IMR-90 (cell line): ENCODE results near the gene CCDC194. TPM values are rescaled to one million over a fixed set of nuclear protein-coding genes. Genes with fewer than 3 reads are reported as not detected.

Experiments used
- ATAC-seq: fragments of 200-7000 bp; cut with Tn5 transposase; 2 replicates; pipeline ENCODE4 v1.9.1; 2020; ENCODE audit warnings: low read depth, mild to moderate bottlenecking, moderate library complexity
- Bru-seq: library from RNA; stranded (reverse); fragments of 400-500 nt; gene quantifications from one replicate; lab custom pipeline; 2021; lab: Mats Ljungman, UMichigan
- BruChase-seq, 2 experiments: library from RNA; stranded (reverse); fragments of 400-500 nt; gene quantifications; one replicate each; lab custom pipeline; 2021; lab: Mats Ljungman, UMichigan
- BruUV-seq: library from RNA; stranded (reverse); fragments of 400-500 nt; replicated peaks from 2 replicates; lab custom pipeline; 2021; lab: Mats Ljungman, UMichigan
- CTCF ChIA-PET: fragments of 300-600 bp; formaldehyde crosslinking; extraction: SDS; loops from one replicate; lab custom pipeline; 2021; ENCODE audit warnings: antibody characterized with exemption; lab: Yijun Ruan, JAX
- POLR2A ChIA-PET: fragments of 300-600 bp; sonication (Branson Sonifier 250); formaldehyde crosslinking; loops from one replicate; lab custom pipeline; 2022; ENCODE audit warnings: antibody characterized with exemption; ENCODE audit not compliant: unreplicated experiment; lab: Charles Lee
- DNase-seq: peaks from one replicate; pipeline ENCODE4 v3.0.0; 2013
- H2AFZ ChIP-seq: replicated peaks from 2 replicates; pipeline ENCODE3; 2013; ENCODE audit warnings: low read length, mild to moderate bottlenecking; ENCODE audit not compliant: poor library complexity
- H2AK5ac ChIP-seq: 2 replicates; pipeline ENCODE4 v1.6.1; 2013; ENCODE audit warnings: low read depth, low read length, inconsistent platforms
- H2AK9ac ChIP-seq: replicated peaks from 2 replicates; pipeline ENCODE3; 2013; ENCODE audit warnings: mild to moderate bottlenecking, low read depth, low read length, moderate library complexity; ENCODE audit not compliant: poor library complexity
- H2BK120ac ChIP-seq: 2 replicates; pipeline ENCODE4 v1.6.1; 2013; ENCODE audit warnings: low read depth, low read length, inconsistent platforms
- H2BK15ac ChIP-seq: 3 replicates; pipeline ENCODE4 v1.6.1; 2013; ENCODE audit warnings: low read depth, low read length, inconsistent platforms
- H2BK20ac ChIP-seq: 2 replicates; pipeline ENCODE4 v1.6.1; 2013; ENCODE audit warnings: low read depth, mild to moderate bottlenecking, inconsistent platforms, low read length, moderate library complexity
- H2BK5ac ChIP-seq: 2 replicates; pipeline ENCODE4 v1.6.1; 2013; ENCODE audit warnings: mild to moderate bottlenecking, low read depth, low read length, inconsistent platforms; ENCODE audit not compliant: poor library complexity, severe bottlenecking
- H3K14ac ChIP-seq: replicated peaks from 2 replicates; pipeline ENCODE4 v1.6.1; 2013; ENCODE audit warnings: low read depth, low read length, inconsistent platforms
- H3K18ac ChIP-seq: 2 replicates; pipeline ENCODE4 v1.6.1; 2013; ENCODE audit warnings: low read depth, low read length, control low read depth
- H3K23ac ChIP-seq: 2 replicates; pipeline ENCODE4 v1.6.1; 2013; ENCODE audit warnings: low read depth, low read length, inconsistent platforms
- H3K27ac ChIP-seq: 2 replicates; pipeline ENCODE4 v1.5.1; 2013; ENCODE audit warnings: mild to moderate bottlenecking, control low read depth, low read length; ENCODE audit not compliant: insufficient read depth
- H3K27me3 ChIP-seq: 2 replicates; pipeline ENCODE4 v1.6.1; 2013; ENCODE audit warnings: low read length; ENCODE audit not compliant: control insufficient read depth, insufficient read depth
- H3K36me3 ChIP-seq: 2 replicates; pipeline ENCODE4 v1.6.1; 2013; ENCODE audit warnings: low read length, mixed read lengths; ENCODE audit not compliant: control insufficient read depth, insufficient read depth
- H3K4ac ChIP-seq: 2 replicates; pipeline ENCODE4 v1.6.1; 2013; ENCODE audit warnings: low read depth, low read length, inconsistent platforms
- H3K4me1 ChIP-seq: 2 replicates; pipeline ENCODE4 v1.6.1; 2013; ENCODE audit warnings: low read length, mixed read lengths; ENCODE audit not compliant: control insufficient read depth, insufficient read depth
- H3K4me2 ChIP-seq: 2 replicates; pipeline ENCODE4 v1.6.1; 2013; ENCODE audit warnings: low read depth, mild to moderate bottlenecking, control low read depth, low read length, moderate library complexity
- H3K4me3 ChIP-seq: 2 replicates; pipeline ENCODE4 v1.5.1; 2013; ENCODE audit warnings: low read depth, mild to moderate bottlenecking, control low read depth, low read length, moderate library complexity; ENCODE audit not compliant: insufficient read depth
- H3K56ac ChIP-seq: 2 replicates; pipeline ENCODE4 v1.6.1; 2013; ENCODE audit warnings: low read length, inconsistent platforms; ENCODE audit not compliant: insufficient read depth; ENCODE audit errors: extremely low read depth
- H3K79me1 ChIP-seq, 2 experiments: 2 replicates each; pipeline ENCODE4 v1.6.1; 2013; ENCODE audit warnings: low read length in 2 of 2, inconsistent platforms in 1 of 2, low read depth in 1 of 2
- H3K9ac ChIP-seq: 2 replicates; pipeline ENCODE4 v1.6.1; 2013; ENCODE audit warnings: low read depth, low read length, control low read depth
- H3K9me1 ChIP-seq: 2 replicates; pipeline ENCODE4 v1.6.1; 2013; ENCODE audit warnings: low read length, inconsistent platforms; ENCODE audit not compliant: insufficient read depth
- H3K9me3 ChIP-seq: 2 replicates; pipeline ENCODE4 v1.6.1; 2013; ENCODE audit warnings: low read length; ENCODE audit not compliant: control insufficient read depth, insufficient read depth
- H4K20me1 ChIP-seq: 2 replicates; pipeline ENCODE4 v1.6.1; 2013; ENCODE audit warnings: low read length, inconsistent platforms; ENCODE audit not compliant: insufficient read depth
- H4K5ac ChIP-seq: 2 replicates; pipeline ENCODE4 v1.6.1; 2013; ENCODE audit warnings: mild to moderate bottlenecking, low read depth, low read length, control low read depth
- H4K8ac ChIP-seq, 2 experiments: 2 replicates each; pipeline ENCODE4 v1.6.1; 2013; ENCODE audit warnings: low read depth in 2 of 2, low read length in 2 of 2, control low read depth in 1 of 2, inconsistent platforms in 1 of 2
- H4K91ac ChIP-seq: 2 replicates; pipeline ENCODE4 v1.6.1; 2013; ENCODE audit warnings: low read depth, low read length, inconsistent platforms; ENCODE audit not compliant: insufficient read depth
- CHD1 ChIP-seq: IDR thresholded peaks from 2 replicates; pipeline ENCODE4 v1.6.1; 2012; ENCODE audit warnings: low read depth, low read length, improper control_type of control experiment
- ELK1 ChIP-seq: fragments of 150-350 bp; IDR thresholded peaks from 2 replicates; pipeline ENCODE4 v1.6.1; 2016; ENCODE audit warnings: low read depth, mild to moderate bottlenecking, low read length, moderate library complexity, borderline replicate concordance
- FOS ChIP-seq: fragments of 150-350 bp; IDR thresholded peaks from 2 replicates; pipeline ENCODE4 v1.6.1; 2016; ENCODE audit warnings: low read depth, low read length
- MAFK ChIP-seq: IDR thresholded peaks from 2 replicates; pipeline ENCODE4 v1.6.1; 2012; ENCODE audit warnings: low read depth, low read length, improper control_type of control experiment
- MAZ ChIP-seq: IDR thresholded peaks from 2 replicates; pipeline ENCODE4 v1.6.1; 2012; ENCODE audit warnings: low read depth, mild to moderate bottlenecking, low read length, improper control_type of control experiment, moderate library complexity, borderline replicate concordance
- MXI1 ChIP-seq: IDR thresholded peaks from 2 replicates; pipeline ENCODE4 v1.6.1; 2012; ENCODE audit warnings: low read depth, mild to moderate bottlenecking, low read length, moderate library complexity, borderline replicate concordance
- NFE2L2 ChIP-seq: fragments of 150-350 bp; IDR thresholded peaks from 2 replicates; pipeline ENCODE4 v1.6.1; 2016; ENCODE audit warnings: low read depth, mild to moderate bottlenecking, low read length
- POLR2A ChIP-seq: IDR thresholded peaks from 2 replicates; pipeline ENCODE4 v1.6.1; 2012; ENCODE audit warnings: mild to moderate bottlenecking, low read depth, low read length
- RAD21 ChIP-seq: IDR thresholded peaks from 2 replicates; pipeline ENCODE4 v1.6.1; 2012; ENCODE audit warnings: low read length, improper control_type of control experiment
- RCOR1 ChIP-seq: IDR thresholded peaks from 2 replicates; pipeline ENCODE4 v1.6.1; 2012; ENCODE audit warnings: mild to moderate bottlenecking, low read length, improper control_type of control experiment; ENCODE audit not compliant: insufficient replicate concordance
- SMC3 ChIP-seq: fragments of 150-350 bp; IDR thresholded peaks from 2 replicates; pipeline ENCODE4 v1.6.1; 2016; ENCODE audit warnings: low read depth, mild to moderate bottlenecking, antibody characterized with exemption, low read length, moderate library complexity
- WGBS, 2 experiments: methylation state at CpG; one replicate each; pipeline versions ENCODE4 v1.1.5 to v1.1.7; 2013; ENCODE audit warnings: missing lambda C conversion rate in 2 of 2; ENCODE audit not compliant: insufficient read length in 1 of 2; ENCODE audit errors: extremely low coverage in 2 of 2; 5-methylcytosine and 5-hydroxymethylcytosine counted together
- dilution Hi-C: fragments of 300-500 bp; cut with HindIII; formaldehyde crosslinking; loops from one replicate; pipeline ENCODE4 v1.14.3; 2018; ENCODE audit warnings: low sequenced_read_pairs; ENCODE audit not compliant: unreplicated experiment
- in situ Hi-C: fragments of 300-500 bp; cut with MboI; formaldehyde crosslinking; loops from 3 replicates; pipeline ENCODE4 v1.14.3; 2019; ENCODE audit warnings: low sequenced_read_pairs, inconsistent platforms, mixed read lengths
- intact Hi-C: fragments of 100-400 bp; cut with micrococcal nuclease; formaldehyde crosslinking; loops from 2 replicates; pipeline ENCODE4 v1.10.0; 2022
- long read RNA-seq: library from polyadenylated mRNA; unstranded; transcript quantifications from one replicate; pipeline ENCODE4 v2.0.0, GENCODE V29; 2021; ENCODE audit not compliant: unreplicated experiment
- polyA plus RNA-seq, 3 experiments: library from polyadenylated mRNA; depleted of rRNA; stranded (reverse); fragments of >200 nt; gene quantifications; 2 replicates each; pipeline ENCODE4 v1.2.3, GENCODE V29; 2012; ENCODE audit warnings: low replicate concordance in 1 of 3
- total RNA-seq: library from RNA; depleted of rRNA; stranded (reverse); fragments of >200 nt; gene quantifications from 2 replicates; pipeline ENCODE4 v1.2.3, GENCODE V29; 2012; rRNA removed

Gene CCDC194
- total RNA-seq (not detected in 2 replicates), polyA plus RNA-seq (2012; rRNA removed) (not detected in 2 replicates), Bru-seq, nascent RNA (not detected), BruChase-seq, experiment 1, labeled RNA remaining after a 6-hour chase (percentile 21 among the genes with signal in this experiment), BruChase-seq, experiment 2, labeled RNA remaining after a 2-hour chase (percentile 18 among the genes with signal in this experiment)
- not detected in 2 replicates for polyA plus RNA-seq (2012; cell fraction: cytosol; rRNA removed)
- polyA plus RNA-seq (2012; cell fraction: nucleus; rRNA removed; ENCODE audit: low replicate concordance) = not detected in 2 replicates
- long read RNA-seq = 0 reads

- Histone ChIP-seq H2AK9ac (peak within 1 kb of the TSS; percentile 91), H4K20me1 (no peaks in the 10 kb centered on the region), H3K4ac (0 out of 2 replicates have a peak within 1 kb of the TSS, but pooled peaks have one; percentile 35), H3K18ac (no peak within 1 kb of the TSS), H2BK120ac (no peak within 1 kb of the TSS), H3K9me1 (no peaks in the 10 kb centered on the region), H3K4me1 (peaks cover 2% of the 10 kb centered on the region; the same call in 1 of the 2 replicates), H3K36me3 (no peaks in the 10 kb centered on the region), H3K9ac (no peak within 1 kb of the TSS), H2BK5ac (no peak within 1 kb of the TSS), H4K91ac (no peak within 1 kb of the TSS), H2AFZ (peak within 1 kb of the TSS; percentile 89), H2AK5ac (no peak within 1 kb of the TSS), H4K8ac (peak within 1 kb of the TSS in 1 of 2 experiments; percentile 29; a peak in 2 of 4 replicates), H3K14ac (no peak within 1 kb of the TSS), H2BK15ac (no peak within 1 kb of the TSS), H3K4me3 (no peak within 1 kb of the TSS), H3K9me3 (peaks cover 7% of the 10 kb centered on the region; the same call in 1 of the 2 replicates), H3K23ac (no peak within 1 kb of the TSS), H3K4me2 (no peak within 1 kb of the TSS), H3K79me1 (no peaks in the 10 kb centered on the region), H4K5ac (no peak within 1 kb of the TSS), H2BK20ac (no peak within 1 kb of the TSS), H3K56ac (no peak within 1 kb of the TSS), H3K27ac (no peak within 1 kb of the TSS), H3K27me3 (peaks cover 3% of the 10 kb centered on the region)
- ATAC-seq (no peak), DNase-seq (no peak)
- dilution Hi-C loops = no loop called here
- WGBS, 2 experiments = 28% methylated on average over 25 of the region's 41 CpGs; no CpG with 5 or more reads in 1 of the 2 experiments
- no TSS peak for BruUV-seq
- intact Hi-C loops = loop anchor here (2.0 to 10.0 kb wide), 2 partner anchors 161 to 181 kb away; partner anchors contain the start of gene COLGALT1
- in situ Hi-C loops = no loop called here
- TF ChIP-seq MXI1 (no peak), SMC3 (no peak), MAFK (no peak), NFE2L2 (no peak), FOS (no peak), POLR2A (no peak), RCOR1 (no peak), ELK1 (no peak), MAZ (no peak), CHD1 (no peak), RAD21 (no peak)
- CTCF ChIA-PET = no interaction called here
- POLR2A ChIA-PET = no interaction called here
Measured at GRCh38 chr19:17393914-17394313, at the start of gene CCDC194. Gene CCDC194, minus strand, starts transcription at chr19:17394196. Its CDS starts 38 bp downstream, at chr19:17394158.
